ENCODE data around the gene AMOTL2.

DNA sequence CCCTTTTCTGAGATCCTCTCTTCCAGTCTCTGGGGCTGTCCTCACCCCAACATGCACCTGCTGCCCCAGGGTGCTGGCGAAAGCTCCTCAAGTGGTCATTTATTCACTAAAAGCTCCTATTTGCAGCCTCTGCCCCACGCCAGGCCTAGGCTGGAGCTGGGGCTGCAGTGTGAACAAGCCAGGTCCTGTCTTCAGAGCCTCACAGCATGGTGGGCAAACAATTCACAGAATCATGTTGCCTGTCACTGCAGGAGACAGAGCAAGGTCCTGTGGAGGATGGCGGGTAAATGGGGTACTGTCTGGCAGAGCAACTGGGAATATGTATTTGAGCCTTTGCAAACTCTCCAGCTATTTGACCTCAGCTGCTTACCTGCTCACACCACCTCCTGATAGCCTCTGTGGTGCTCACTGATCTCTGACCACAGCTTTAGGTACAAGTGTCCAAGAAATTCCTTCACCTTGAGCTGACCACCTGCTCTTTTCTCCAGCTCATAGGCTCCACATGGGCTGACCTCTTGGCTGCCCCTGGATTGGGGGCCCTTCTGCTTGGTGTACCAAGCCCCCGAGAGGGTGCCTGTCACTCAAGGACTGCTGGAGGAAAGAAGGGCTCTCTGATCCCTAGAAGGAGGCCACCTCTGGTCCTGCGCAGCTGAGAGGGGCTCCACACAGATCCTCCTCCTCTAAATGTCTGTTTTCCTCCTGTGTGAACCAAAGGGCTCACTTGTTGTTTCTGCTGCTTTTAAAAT, 35.6 kb downstream of the AMOTL2 start:
- TF ChIP-seq, protein P1, sequence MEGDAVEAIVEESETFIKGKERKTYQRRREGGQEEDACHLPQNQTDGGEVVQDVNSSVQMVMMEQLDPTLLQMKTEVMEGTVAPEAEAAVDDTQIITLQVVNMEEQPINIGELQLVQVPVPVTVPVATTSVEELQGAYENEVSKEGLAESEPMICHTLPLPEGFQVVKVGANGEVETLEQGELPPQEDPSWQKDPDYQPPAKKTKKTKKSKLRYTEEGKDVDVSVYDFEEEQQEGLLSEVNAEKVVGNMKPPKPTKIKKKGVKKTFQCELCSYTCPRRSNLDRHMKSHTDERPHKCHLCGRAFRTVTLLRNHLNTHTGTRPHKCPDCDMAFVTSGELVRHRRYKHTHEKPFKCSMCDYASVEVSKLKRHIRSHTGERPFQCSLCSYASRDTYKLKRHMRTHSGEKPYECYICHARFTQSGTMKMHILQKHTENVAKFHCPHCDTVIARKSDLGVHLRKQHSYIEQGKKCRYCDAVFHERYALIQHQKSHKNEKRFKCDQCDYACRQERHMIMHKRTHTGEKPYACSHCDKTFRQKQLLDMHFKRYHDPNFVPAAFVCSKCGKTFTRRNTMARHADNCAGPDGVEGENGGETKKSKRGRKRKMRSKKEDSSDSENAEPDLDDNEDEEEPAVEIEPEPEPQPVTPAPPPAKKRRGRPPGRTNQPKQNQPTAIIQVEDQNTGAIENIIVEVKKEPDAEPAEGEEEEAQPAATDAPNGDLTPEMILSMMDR (IDR thresholded peaks at IDR 0.05; ENCODE audit: insufficient read depth, low read length, poor library complexity, severe bottlenecking): no peak
- TF ChIP-seq EZH2phosphoT487 (conservative IDR thresholded peaks at IDR 0.05; ENCODE audit: low read length): no peak

Measured in SU-DHL-6 (cell line).